Measurements from ENCODE around the gene EIF3B.

- TF ChIP-seq, protein P1, sequence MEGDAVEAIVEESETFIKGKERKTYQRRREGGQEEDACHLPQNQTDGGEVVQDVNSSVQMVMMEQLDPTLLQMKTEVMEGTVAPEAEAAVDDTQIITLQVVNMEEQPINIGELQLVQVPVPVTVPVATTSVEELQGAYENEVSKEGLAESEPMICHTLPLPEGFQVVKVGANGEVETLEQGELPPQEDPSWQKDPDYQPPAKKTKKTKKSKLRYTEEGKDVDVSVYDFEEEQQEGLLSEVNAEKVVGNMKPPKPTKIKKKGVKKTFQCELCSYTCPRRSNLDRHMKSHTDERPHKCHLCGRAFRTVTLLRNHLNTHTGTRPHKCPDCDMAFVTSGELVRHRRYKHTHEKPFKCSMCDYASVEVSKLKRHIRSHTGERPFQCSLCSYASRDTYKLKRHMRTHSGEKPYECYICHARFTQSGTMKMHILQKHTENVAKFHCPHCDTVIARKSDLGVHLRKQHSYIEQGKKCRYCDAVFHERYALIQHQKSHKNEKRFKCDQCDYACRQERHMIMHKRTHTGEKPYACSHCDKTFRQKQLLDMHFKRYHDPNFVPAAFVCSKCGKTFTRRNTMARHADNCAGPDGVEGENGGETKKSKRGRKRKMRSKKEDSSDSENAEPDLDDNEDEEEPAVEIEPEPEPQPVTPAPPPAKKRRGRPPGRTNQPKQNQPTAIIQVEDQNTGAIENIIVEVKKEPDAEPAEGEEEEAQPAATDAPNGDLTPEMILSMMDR (IDR thresholded peaks at IDR 0.05), result no peak
- no peak for TF ChIP-seq ZFX (IDR thresholded peaks at IDR 0.05; ENCODE audit: borderline replicate concordance)
These were observed 57.4 kb downstream of the EIF3B start for GRCh38 chr7:2411815-2412586.

All from 22Rv1 (cell line).